Mucosa of descending colon (tissue), 3 donors: ENCODE measurements around the gene OSBPL8. TPM values are rescaled to one million over a fixed set of nuclear protein-coding genes. Genes with fewer than 3 reads are reported as not detected.
A peak's percentile ranks its signal among the peaks of the same experiment; 100 is the strongest.

Source experiments
- ATAC-seq: fragments of 200-7000 bp; cut with Tn5 transposase; one replicate; pipeline ENCODE4 v1.9.1; 2020; ENCODE audit warnings: mild to moderate bottlenecking, moderate library complexity
- DNase-seq, 3 donors: peaks; one replicate each; pipeline ENCODE4 v3.0.0-alpha.2; 2020
- H3K36me3 ChIP-seq: fragments of 200-600 bp; one replicate; pipeline ENCODE4 v1.8.0; 2021; ENCODE audit warnings: low read depth, mild to moderate bottlenecking
- H3K4me1 ChIP-seq: fragments of 200-600 bp; one replicate; pipeline ENCODE4 v1.8.0; 2021; ENCODE audit warnings: low read depth, mild to moderate bottlenecking
- H3K4me3 ChIP-seq: fragments of 200-600 bp; one replicate; pipeline ENCODE4 v1.8.0; 2021; ENCODE audit warnings: mild to moderate bottlenecking
- H3K9me3 ChIP-seq: fragments of 200-600 bp; one replicate; pipeline ENCODE4 v1.8.0; 2021; ENCODE audit warnings: mild to moderate bottlenecking
- CTCF ChIP-seq: fragments of 200-600 bp; IDR thresholded peaks from one replicate; pipeline ENCODE4 v1.8.0; 2022; ENCODE audit warnings: antibody characterized with exemption, mild to moderate bottlenecking
- intact Hi-C, 2 donors: fragments of 100-400 bp; cut with DNase I in 1 of 2; cut with micrococcal nuclease in 1 of 2; formaldehyde crosslinking; loops; one replicate each; pipeline versions ENCODE4 v1.11.0 to v1.11.1; 2022; cut with DNase I, micrococcal nuclease
- total RNA-seq, 3 donors: library from RNA; stranded (reverse); fragmentation: NEBNext Ultra II Directional in 2 of 3; extraction: Animal tissue kit (Norgen Biotek cat#: 25700) in 2 of 3; gene quantifications; one replicate each; pipeline versions ENCODE4 v1.2.1 to v1.2.4, GENCODE V29; 2021 to 2023
- donor health status: DM: no; HTN: no; CAD: no; lungs with moderate emphysema.
- donor health status: DM: no; HTN: no; CAD: no.
- donor health status: DM: no; HTN: yes; CAD: no.

The OSBPL8 gene
- total RNA-seq, 3 donors from 2014 or later: 26.3 to 56.0 (median 26.9) TPM

GRCh38 chr12:76543813-76544347 is 15.7 kb downstream of the OSBPL8 start:
- peaks cover 13% of the 10 kb centered on the region for H3K4me1 ChIP-seq

GRCh38 chr12:76542908-76543307 is 16.7 kb downstream of the OSBPL8 start:
- TF ChIP-seq CTCF: no peak
- intact Hi-C loops: no loop called here
- H3K9me3 ChIP-seq: no peaks in the 10 kb centered on the region
- no peak overlapping the region for H3K4me3 ChIP-seq
- no peak for DNase-seq
- peak; percentile 73 for ATAC-seq
- H3K36me3 ChIP-seq: no peaks in the 10 kb centered on the region
- peaks cover 9% of the 10 kb centered on the region for H3K4me1 ChIP-seq

More at GRCh38 chr12:76543813-76544347, 15.7 kb downstream of the OSBPL8 start:
- DNase-seq (no peak), ATAC-seq (no peak)
- intact Hi-C loops: no loop called here
- no peaks in the 10 kb centered on the region for H3K36me3 ChIP-seq
- H3K9me3 ChIP-seq: no peaks in the 10 kb centered on the region
- no peak for TF ChIP-seq CTCF
- no peak overlapping the region for H3K4me3 ChIP-seq

- DNase-seq: no peak
- no peak overlapping the region for H3K4me3 ChIP-seq
Measured at GRCh38 chr12:76539727-76540126, 19.8 kb downstream of the OSBPL8 start.

GRCh38 chr12:76537923-76538322 is 21.6 kb downstream of the OSBPL8 start:
- DNase-seq (no peak), ATAC-seq (peak; percentile 41)
- Histone ChIP-seq H3K4me3 (no peak overlapping the region), H3K4me1 (peaks cover 3% of the 10 kb centered on the region), H3K9me3 (no peaks in the 10 kb centered on the region), H3K36me3 (no peaks in the 10 kb centered on the region)
- no peak for TF ChIP-seq CTCF
- intact Hi-C loops: no loop called here

More at GRCh38 chr12:76539727-76540126, 19.8 kb downstream of the OSBPL8 start:
- Histone ChIP-seq H3K4me1 (peaks cover 8% of the 10 kb centered on the region), H3K9me3 (no peaks in the 10 kb centered on the region), H3K36me3 (no peaks in the 10 kb centered on the region)
- intact Hi-C loops: no loop called here
- TF ChIP-seq CTCF: no peak
- no peak for ATAC-seq

- Histone ChIP-seq H3K4me3 (no peak overlapping the region), H3K36me3 (no peaks in the 10 kb centered on the region), H3K4me1 (peaks cover under 1% of the 10 kb centered on the region), H3K9me3 (no peaks in the 10 kb centered on the region)
- DNase-seq: no peak
- intact Hi-C loops: no loop called here
- no peak for ATAC-seq
- TF ChIP-seq CTCF: no peak
Measured at GRCh38 chr12:76536546-76536945, 23.0 kb downstream of the OSBPL8 start.

- H3K4me3 ChIP-seq: no peak overlapping the region
- H3K9me3 ChIP-seq: no peaks in the 10 kb centered on the region
- DNase-seq: no peak
- intact Hi-C loops: no loop called here
- no peaks in the 10 kb centered on the region for H3K36me3 ChIP-seq
- peaks cover 11% of the 10 kb centered on the region for H3K4me1 ChIP-seq
- no peak for TF ChIP-seq CTCF
- no peak for ATAC-seq
Measured at GRCh38 chr12:76535170-76535569, 24.4 kb downstream of the OSBPL8 start.
